MM.1S (cell line): ENCODE measurements around the gene TMEM169.

Experiments used
- DNase-seq: peaks from one replicate; pipeline ENCODE4 v3.0.0-alpha.2; 2015
- H2AFZ ChIP-seq: fragments of 300-600 bp; sonication (generic); 2 replicates; pipeline ENCODE4 v1.6.0; 2016; ENCODE audit warnings: antibody characterized with exemption, low read length
- H3F3A ChIP-seq: fragments of 300-600 bp; sonication (generic); 2 replicates; pipeline ENCODE4 v1.6.1; 2016; ENCODE audit warnings: mild to moderate bottlenecking, antibody characterized with exemption, low read length, moderate library complexity, mixed read lengths; ENCODE audit not compliant: insufficient read depth
- H3K27ac ChIP-seq: fragments of 300-600 bp; sonication (generic); 2 replicates; pipeline ENCODE4 v1.5.1; 2016; ENCODE audit warnings: mild to moderate bottlenecking, low read length
- H3K27me3 ChIP-seq: fragments of 300-600 bp; sonication (generic); replicated peaks from 2 replicates; pipeline ENCODE4 v1.6.0; 2016; ENCODE audit warnings: low read length; ENCODE audit not compliant: insufficient read depth
- H3K36me3 ChIP-seq: fragments of 300-600 bp; sonication (generic); replicated peaks from 2 replicates; pipeline ENCODE4 v1.6.1; 2016; ENCODE audit warnings: mild to moderate bottlenecking, low read length, mixed read lengths; ENCODE audit not compliant: insufficient read depth
- H3K4me1 ChIP-seq: fragments of 300-600 bp; sonication (generic); 2 replicates; pipeline ENCODE4 v1.6.1; 2016; ENCODE audit warnings: low read length, mixed read lengths
- H3K4me2 ChIP-seq: fragments of 300-600 bp; sonication (generic); 2 replicates; pipeline ENCODE4 v1.6.0; 2016; ENCODE audit warnings: low read depth, low read length
- H3K4me3 ChIP-seq: fragments of 300-600 bp; sonication (generic); 2 replicates; pipeline ENCODE4 v1.5.1; 2016; ENCODE audit warnings: low read length, mixed read lengths
- H3K79me2 ChIP-seq: fragments of 300-600 bp; sonication (generic); 2 replicates; pipeline ENCODE4 v1.6.1; 2016; ENCODE audit warnings: mixed run types, low read length, mixed read lengths
- H3K9ac ChIP-seq: fragments of 300-600 bp; sonication (generic); 2 replicates; pipeline ENCODE4 v1.6.1; 2016; ENCODE audit warnings: low read length, mixed read lengths
- H3K9me2 ChIP-seq: fragments of 300-600 bp; sonication (generic); replicated peaks from 2 replicates; pipeline ENCODE4 v1.6.1; 2016; ENCODE audit warnings: mild to moderate bottlenecking, low read length, mixed read lengths; ENCODE audit not compliant: insufficient read depth
- H3K9me3 ChIP-seq: fragments of 300-600 bp; sonication (generic); replicated peaks from 2 replicates; pipeline ENCODE4 v1.6.1; 2016; ENCODE audit warnings: mild to moderate bottlenecking, low read length, mixed read lengths; ENCODE audit not compliant: insufficient read depth
- H4K20me1 ChIP-seq: fragments of 300-600 bp; sonication (generic); 2 replicates; pipeline ENCODE4 v1.6.1; 2016; ENCODE audit warnings: mild to moderate bottlenecking, low read length, moderate library complexity, mixed read lengths; ENCODE audit not compliant: insufficient read depth
- EZH2 ChIP-seq: fragments of 300-600 bp; sonication (generic); optimal IDR thresholded peaks from 2 replicates; pipeline ENCODE3; 2017; ENCODE audit warnings: low read depth, mild to moderate bottlenecking, antibody characterized with exemption, low read length, mixed read lengths
- EZH2phosphoT487 ChIP-seq: fragments of 300-600 bp; sonication (generic); IDR thresholded peaks from 2 replicates; pipeline ENCODE4 v1.6.1; 2018; ENCODE audit warnings: antibody characterized with exemption, low read length
- TF ChIP-seq, protein P1 (sequence below): fragments of 300-600 bp; sonication (generic); IDR thresholded peaks from 2 replicates; pipeline ENCODE4 v1.5.1; 2016; ENCODE audit warnings: antibody characterized with exemption, low read length, mixed read lengths

The TMEM169 gene

GRCh38 chr2:216051350-216051749 is 30.4 kb upstream of the TMEM169 start:
- no peak for DNase-seq
- Histone ChIP-seq H3K4me2 (no peak overlapping the region), H3K4me3 (no peak overlapping the region), H3K9ac (no peak overlapping the region), H3K36me3 (no peaks in the 10 kb centered on the region), H3K9me2 (no peaks in the 10 kb centered on the region), H2AFZ (no peak overlapping the region), H3K4me1 (0 out of 2 replicates have a peak, but pooled peaks cover 4% of the 10 kb centered on the region), H3K27me3 (no peaks in the 10 kb centered on the region), H3F3A (no peaks in the 10 kb centered on the region), H3K9me3 (no peaks in the 10 kb centered on the region), H3K27ac (no peak overlapping the region), H3K79me2 (no peaks in the 10 kb centered on the region), H4K20me1 (no peaks in the 10 kb centered on the region)
- TF ChIP-seq EZH2 (no peak), EZH2phosphoT487 (no peak)
- TF ChIP-seq, protein P1, sequence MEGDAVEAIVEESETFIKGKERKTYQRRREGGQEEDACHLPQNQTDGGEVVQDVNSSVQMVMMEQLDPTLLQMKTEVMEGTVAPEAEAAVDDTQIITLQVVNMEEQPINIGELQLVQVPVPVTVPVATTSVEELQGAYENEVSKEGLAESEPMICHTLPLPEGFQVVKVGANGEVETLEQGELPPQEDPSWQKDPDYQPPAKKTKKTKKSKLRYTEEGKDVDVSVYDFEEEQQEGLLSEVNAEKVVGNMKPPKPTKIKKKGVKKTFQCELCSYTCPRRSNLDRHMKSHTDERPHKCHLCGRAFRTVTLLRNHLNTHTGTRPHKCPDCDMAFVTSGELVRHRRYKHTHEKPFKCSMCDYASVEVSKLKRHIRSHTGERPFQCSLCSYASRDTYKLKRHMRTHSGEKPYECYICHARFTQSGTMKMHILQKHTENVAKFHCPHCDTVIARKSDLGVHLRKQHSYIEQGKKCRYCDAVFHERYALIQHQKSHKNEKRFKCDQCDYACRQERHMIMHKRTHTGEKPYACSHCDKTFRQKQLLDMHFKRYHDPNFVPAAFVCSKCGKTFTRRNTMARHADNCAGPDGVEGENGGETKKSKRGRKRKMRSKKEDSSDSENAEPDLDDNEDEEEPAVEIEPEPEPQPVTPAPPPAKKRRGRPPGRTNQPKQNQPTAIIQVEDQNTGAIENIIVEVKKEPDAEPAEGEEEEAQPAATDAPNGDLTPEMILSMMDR: no peak

- peaks cover 7% of the 10 kb centered on the region for H3F3A ChIP-seq
- no peaks in the 10 kb centered on the region for H3K9me2 ChIP-seq
- no peak overlapping the region for H3K4me3 ChIP-seq
- H3K9ac ChIP-seq: no peak overlapping the region
- H2AFZ ChIP-seq: no peak overlapping the region
- no peaks in the 10 kb centered on the region for H3K36me3 ChIP-seq
- no peaks in the 10 kb centered on the region for H3K27me3 ChIP-seq
- no peak overlapping the region for H3K27ac ChIP-seq
- no peaks in the 10 kb centered on the region for H3K9me3 ChIP-seq
- TF ChIP-seq EZH2 (no peak), EZH2phosphoT487 (no peak)
- TF ChIP-seq, protein P1: no peak
- H3K4me2 ChIP-seq: no peak overlapping the region
- no peaks in the 10 kb centered on the region for H4K20me1 ChIP-seq
- H3K4me1 ChIP-seq: peaks cover 14% of the 10 kb centered on the region
- DNase-seq: no peak
- no peaks in the 10 kb centered on the region for H3K79me2 ChIP-seq
Observed at GRCh38 chr2:216052420-216052819, 29.3 kb upstream of the TMEM169 start.

DNA sequence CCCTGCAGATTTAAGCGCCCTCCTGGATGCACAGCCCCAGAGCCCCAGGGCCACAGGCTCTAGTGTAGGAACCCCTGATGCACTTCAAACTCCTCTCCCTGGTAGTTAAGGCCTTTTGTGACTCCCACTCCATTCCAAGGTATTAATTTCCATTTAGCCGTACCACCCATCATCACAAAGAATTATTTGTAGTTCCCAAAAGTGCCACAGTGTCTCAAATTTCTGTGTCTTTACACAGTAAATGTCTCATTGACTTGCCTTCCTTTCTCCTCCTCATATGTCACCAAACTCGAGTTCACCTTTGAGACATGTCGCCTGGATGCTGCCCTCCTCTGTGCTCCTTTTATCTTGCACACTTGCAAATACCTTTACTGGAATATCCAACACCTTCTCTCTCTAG is 26.0 kb upstream of the TMEM169 start:
- Histone ChIP-seq H2AFZ (no peak overlapping the region), H3K4me3 (no peak overlapping the region), H3K9ac (no peak overlapping the region), H3K79me2 (no peaks in the 10 kb centered on the region), H3K27me3 (no peaks in the 10 kb centered on the region), H4K20me1 (no peaks in the 10 kb centered on the region), H3K4me2 (no peak overlapping the region), H3K27ac (no peak overlapping the region), H3K9me3 (no peaks in the 10 kb centered on the region), H3K36me3 (no peaks in the 10 kb centered on the region), H3K9me2 (no peaks in the 10 kb centered on the region), H3F3A (peaks cover 24% of the 10 kb centered on the region), H3K4me1 (peaks cover 29% of the 10 kb centered on the region)
- TF ChIP-seq EZH2phosphoT487 (no peak), EZH2 (no peak)
- TF ChIP-seq, protein P1: no peak
- no peak for DNase-seq
